Ovary (tissue), 9 donors: Measurements from ENCODE around the gene CARMIL1. TPM values are rescaled to one million over a fixed set of nuclear protein-coding genes. Genes with fewer than 3 reads are reported as not detected.

Experiments
- DNase-seq, 5 donors: peaks; one replicate each; pipeline ENCODE4 v3.0.0-alpha.2; 2019 to 2020
- H3K27ac ChIP-seq, 2 donors: fragments of 200-600 bp; one replicate each; pipeline versions ENCODE4 v1.5.1 to v1.8.0; 2019 to 2022
- H3K27me3 ChIP-seq: fragments of 200-600 bp; one replicate; pipeline ENCODE4 v1.8.0; 2022
- H3K36me3 ChIP-seq: fragments of 200-600 bp; sonication (generic); one replicate; pipeline ENCODE4 v1.5.1; 2019
- H3K4me1 ChIP-seq: one replicate; pipeline ENCODE4 v1.8.1; 2013; ENCODE audit warnings: mild to moderate bottlenecking, moderate library complexity; ENCODE audit not compliant: insufficient read depth
- H3K4me3 ChIP-seq: fragments of 200-600 bp; sonication (generic); one replicate; pipeline ENCODE4 v1.5.1; 2017
- H3K9me3 ChIP-seq, 2 donors: fragments of 200-600 bp in 1 of 2; sonication (generic) in 1 of 2; one replicate each; pipeline versions ENCODE4 v1.5.1 to v1.8.1; 2013 to 2019; ENCODE audit warnings: mild to moderate bottlenecking in 1 of 2, moderate library complexity in 1 of 2
- CTCF ChIP-seq, 3 donors: fragments of 450-650 bp in 2 of 3; fragments of 200-600 bp in 1 of 3; IDR thresholded peaks; one replicate each; pipeline versions ENCODE4 v1.5.1 to v1.8.0; 2016 to 2022; ENCODE audit warnings: antibody characterized with exemption in 3 of 3, mild to moderate bottlenecking in 1 of 3
- EP300 ChIP-seq: sonication (generic); formaldehyde crosslinking; IDR thresholded peaks from one replicate; pipeline ENCODE4 v1.6.1; 2017; ENCODE audit warnings: antibody characterized with exemption
- POLR2A ChIP-seq: fragments of 450-650 bp; IDR thresholded peaks from one replicate; pipeline ENCODE4 v1.6.1; 2017; ENCODE audit warnings: antibody characterized with exemption, mild to moderate bottlenecking, moderate library complexity
- WGBS, 3 donors: extraction: QIAGEN DNeasy Blood & Tissue Kit in 1 of 3; methylation state at CpG; one replicate each; pipeline versions ENCODE4 v1.1.5 to v1.1.7; 2013 to 2017; 5-methylcytosine and 5-hydroxymethylcytosine counted together
- intact Hi-C, 4 donors: fragments of 100-400 bp; cut with DNase I; formaldehyde crosslinking; loops; one replicate each; pipeline versions ENCODE4 v1.11.0 to v1.15.1; 2022 to 2023
- polyA plus RNA-seq, 2 donors: library from polyadenylated mRNA; stranded (reverse); fragments of 200-250 nt in 1 of 2; fragments of 350-450 nt in 1 of 2; fragmentation: Illumina TruSeq in 1 of 2; extraction: RNeasy Lipid Tissue Mini Kit (QIAGEN cat#74804) in 1 of 2; gene quantifications; one replicate each; pipeline ENCODE4 v1.2.3, GENCODE V29; 2013 to 2014
- total RNA-seq, 7 donors: library from RNA; depleted of rRNA in 2 of 7; stranded (reverse); fragments of >200 nt in 2 of 7; fragmentation: NEBNext Ultra II Directional in 3 of 7; extraction: Animal tissue kit (Norgen Biotek cat#: 25700) in 3 of 7; gene quantifications; one replicate each; pipeline versions ENCODE4 v1.1.0 to v1.2.4, GENCODE V29; 2016 to 2023
- donor health status: DM: no; HTN: no; CAD: no; lungs with moderate emphysema.
- donor health status: DM: no; HTN: no; CAD: no.
- donor health status: Bipolar disorder and iron deficiency.
- donor health status: DM: yes; HTN: yes; CAD: no.
- donor health status: DM: no; HTN: no; CAD: no.
- donor health status: DM: yes; HTN: yes; CAD: no.

The CARMIL1 gene
- total and polyA plus RNA-seq, 9 donors = 6.4 to 25.6 (median 16.8) TPM

- no peak for DNase-seq
- 26 to 36% (median 33%) methylated on average over 1 of the region's 1 CpG for WGBS, 3 donors
- TF ChIP-seq EP300 (no peak), CTCF (IDR thresholded peaks at IDR 0.05) (no peak), POLR2A (no peak)
Measured at GRCh38 chr6:25637211-25637610, 358.0 kb downstream of the CARMIL1 start.

GRCh38 chr6:25637960-25638434 is 358.8 kb downstream of the CARMIL1 start:
- H3K4me3 ChIP-seq = no peak overlapping the region
- TF ChIP-seq EP300 = no peak
- intact Hi-C loops = no loop called here
- H3K9me3 ChIP-seq = peaks cover 0 to 6% of the 10 kb centered on the region in 2 donors
- no peaks in the 10 kb centered on the region for H3K36me3 ChIP-seq
- no peak for DNase-seq
- no peak overlapping the region for H3K27ac ChIP-seq
- H3K4me1 ChIP-seq = no peaks in the 10 kb centered on the region
- no peaks in the 10 kb centered on the region for H3K27me3 ChIP-seq
- 41 to 56% (median 46%) methylated on average over 4 of the region's 4 CpGs for WGBS, 3 donors

More at GRCh38 chr6:25637211-25637610, 358.0 kb downstream of the CARMIL1 start:
- Histone ChIP-seq H3K36me3 (no peaks in the 10 kb centered on the region), H3K4me1 (no peaks in the 10 kb centered on the region), H3K9me3 (peaks cover 0 to 6% of the 10 kb centered on the region in 2 donors), H3K27me3 (no peaks in the 10 kb centered on the region), H3K27ac (no peak overlapping the region), H3K4me3 (no peak overlapping the region)
- intact Hi-C loops = no loop called here

- H3K4me1 ChIP-seq = no peaks in the 10 kb centered on the region
- TF ChIP-seq CTCF (IDR thresholded peaks at IDR 0.05) (no peak), EP300 (no peak), POLR2A (no peak)
- no peaks in the 10 kb centered on the region for H3K27me3 ChIP-seq
- no peak overlapping the region for H3K27ac ChIP-seq
- H3K4me3 ChIP-seq = no peak overlapping the region
- 85 to 89% (median 85%) methylated on average over 4 of the region's 4 CpGs for WGBS, 3 donors
- H3K36me3 ChIP-seq = no peaks in the 10 kb centered on the region
- no peak for DNase-seq
- H3K9me3 ChIP-seq = peaks cover 0 to 6% of the 10 kb centered on the region in 2 donors
- intact Hi-C loops = no loop called here
Measured at GRCh38 chr6:25639653-25640052, 360.5 kb downstream of the CARMIL1 start.

GRCh38 chr6:25640446-25640845 is 361.3 kb downstream of the CARMIL1 start:
- no peak for DNase-seq
- intact Hi-C loops = no loop called here
- Histone ChIP-seq H3K4me3 (no peak overlapping the region), H3K27me3 (no peaks in the 10 kb centered on the region), H3K36me3 (no peaks in the 10 kb centered on the region), H3K9me3 (peaks cover 0 to 6% of the 10 kb centered on the region in 2 donors), H3K4me1 (no peaks in the 10 kb centered on the region), H3K27ac (no peak overlapping the region)
- WGBS, 3 donors = 82 to 91% (median 83%) methylated on average over 5 of the region's 5 CpGs
- TF ChIP-seq CTCF (IDR thresholded peaks at IDR 0.05) (no peak), POLR2A (no peak), EP300 (no peak)

GRCh38 chr6:25640891-25641290 is 361.7 kb downstream of the CARMIL1 start:
- 61 to 72% (median 71%) methylated on average over 4 of the region's 4 CpGs for WGBS, 3 donors
- peaks cover 0 to 6% of the 10 kb centered on the region in 2 donors for H3K9me3 ChIP-seq
- intact Hi-C loops = no loop called here
- H3K27ac ChIP-seq = no peak overlapping the region
- TF ChIP-seq EP300 (no peak), CTCF (IDR thresholded peaks at IDR 0.05) (no peak), POLR2A (no peak)
- no peak overlapping the region for H3K4me3 ChIP-seq
- H3K4me1 ChIP-seq = no peaks in the 10 kb centered on the region
- no peaks in the 10 kb centered on the region for H3K36me3 ChIP-seq
- DNase-seq = no peak
- no peaks in the 10 kb centered on the region for H3K27me3 ChIP-seq
